ENCODE measurements around the gene ZSCAN22.
"Not testable (repeated sequence)": the region's sequence is repeated elsewhere in the genome, so short reads cannot be mapped to it uniquely, and the experiment has no call there.

Gene ZSCAN22

GRCh38 chr19:58300620-58301019 lies 26.2 kb upstream of the ZSCAN22 start:
- TF ChIP-seq POLR2AphosphoS5 (IDR thresholded peaks at IDR 0.05; ENCODE audit: low read depth, low read length): no peak
- no peak for TF ChIP-seq TAF1 (IDR thresholded peaks at IDR 0.05; ENCODE audit: borderline replicate concordance, low read depth, low read length)
- no peak for DNase-seq (ENCODE audit: insufficient read length)
- no peak for FAIRE-seq

GRCh38 chr19:58304255-58304654 lies 22.5 kb upstream of the ZSCAN22 start:
- FAIRE-seq (peak; percentile 24), DNase-seq (ENCODE audit: insufficient read length) (no peak)
- TF ChIP-seq POLR2AphosphoS5 (IDR thresholded peaks at IDR 0.05; ENCODE audit: low read depth, low read length) (no peak), TAF1 (IDR thresholded peaks at IDR 0.05; ENCODE audit: borderline replicate concordance, low read depth, low read length) (no peak), POLR2A (IDR thresholded peaks at IDR 0.05; ENCODE audit: low read depth, low read length) (no peak)

GRCh38 chr19:58304748-58305064 lies 22.1 kb upstream of the ZSCAN22 start:
- FAIRE-seq (no peak), DNase-seq (ENCODE audit: insufficient read length) (no peak)
- TF ChIP-seq POLR2A (IDR thresholded peaks at IDR 0.05; ENCODE audit: low read depth, low read length) (no peak), POLR2AphosphoS5 (IDR thresholded peaks at IDR 0.05; ENCODE audit: low read depth, low read length) (no peak), TAF1 (IDR thresholded peaks at IDR 0.05; ENCODE audit: borderline replicate concordance, low read depth, low read length) (no peak)

- DNase-seq (ENCODE audit: insufficient read length) (peak; percentile 93), FAIRE-seq (peak; percentile 99)
- peak; percentile 98 for TF ChIP-seq POLR2A (IDR thresholded peaks at IDR 0.05; ENCODE audit: low read depth, low read length)
- TF ChIP-seq POLR2AphosphoS5 (IDR thresholded peaks at IDR 0.05; ENCODE audit: low read depth, low read length): peak; percentile 97
- TF ChIP-seq TAF1 (IDR thresholded peaks at IDR 0.05; ENCODE audit: borderline replicate concordance, low read depth, low read length): peak; percentile 95
These were observed 21.5 kb upstream of the ZSCAN22 start, which contains the start of gene ERVK3-1 for GRCh38 chr19:58305065-58305931. ERVK3-1 (plus strand) TSS chr19:58305377; CDS start chr19:58312169, 6,792 bp downstream.

- DNase-seq (ENCODE audit: insufficient read length) (no peak), FAIRE-seq (no peak)
- no peak for TF ChIP-seq POLR2AphosphoS5 (IDR thresholded peaks at IDR 0.05; ENCODE audit: low read depth, low read length)
- no peak for TF ChIP-seq TAF1 (IDR thresholded peaks at IDR 0.05; ENCODE audit: borderline replicate concordance, low read depth, low read length)
- TF ChIP-seq POLR2A (IDR thresholded peaks at IDR 0.05; ENCODE audit: low read depth, low read length): no peak
These were observed 20.9 kb upstream of the ZSCAN22 start for GRCh38 chr19:58305932-58306323.

- TF ChIP-seq POLR2A (IDR thresholded peaks at IDR 0.05; ENCODE audit: low read depth, low read length) (no peak), TAF1 (IDR thresholded peaks at IDR 0.05; ENCODE audit: borderline replicate concordance, low read depth, low read length) (no peak), POLR2AphosphoS5 (IDR thresholded peaks at IDR 0.05; ENCODE audit: low read depth, low read length) (no peak)
- no peak for FAIRE-seq
- no peak for DNase-seq (ENCODE audit: insufficient read length)
These were observed 19.1 kb upstream of the ZSCAN22 start for GRCh38 chr19:58307736-58308135.

- DNase-seq (ENCODE audit: insufficient read length); FAIRE-seq: not testable (repeated sequence)
These were observed 16.1 kb upstream of the ZSCAN22 start for GRCh38 chr19:58310685-58311084.

GRCh38 chr19:58311345-58311865 lies 15.4 kb upstream of the ZSCAN22 start:
- FAIRE-seq (no peak), DNase-seq (ENCODE audit: insufficient read length) (no peak)
- no peak for TF ChIP-seq POLR2A (IDR thresholded peaks at IDR 0.05; ENCODE audit: low read depth, low read length)
- no peak for TF ChIP-seq POLR2AphosphoS5 (IDR thresholded peaks at IDR 0.05; ENCODE audit: low read depth, low read length)
- TF ChIP-seq TAF1 (IDR thresholded peaks at IDR 0.05; ENCODE audit: borderline replicate concordance, low read depth, low read length): no peak

GRCh38 chr19:58315580-58315979 lies 11.2 kb upstream of the ZSCAN22 start:
- TF ChIP-seq POLR2A (IDR thresholded peaks at IDR 0.05; ENCODE audit: low read depth, low read length): 0 out of 2 replicates have a peak, but pooled peaks have one; percentile 6
- TF ChIP-seq POLR2AphosphoS5 (IDR thresholded peaks at IDR 0.05; ENCODE audit: low read depth, low read length): no peak
- DNase-seq (ENCODE audit: insufficient read length): no peak
- no peak for FAIRE-seq

- DNase-seq (ENCODE audit: insufficient read length) (no peak), FAIRE-seq (no peak)
- TF ChIP-seq POLR2A (IDR thresholded peaks at IDR 0.05; ENCODE audit: low read depth, low read length): no peak
- no peak for TF ChIP-seq POLR2AphosphoS5 (IDR thresholded peaks at IDR 0.05; ENCODE audit: low read depth, low read length)
- TF ChIP-seq TAF1 (IDR thresholded peaks at IDR 0.05; ENCODE audit: borderline replicate concordance, low read depth, low read length): no peak
These were observed 9.2 kb upstream of the ZSCAN22 start for GRCh38 chr19:58317476-58318072.

GRCh38 chr19:58318297-58318696 lies 8.5 kb upstream of the ZSCAN22 start:
- no peak for TF ChIP-seq TAF1 (IDR thresholded peaks at IDR 0.05; ENCODE audit: borderline replicate concordance, low read depth, low read length)
- TF ChIP-seq POLR2A (IDR thresholded peaks at IDR 0.05; ENCODE audit: low read depth, low read length): no peak
- TF ChIP-seq POLR2AphosphoS5 (IDR thresholded peaks at IDR 0.05; ENCODE audit: low read depth, low read length): no peak
- DNase-seq (ENCODE audit: insufficient read length) (no peak), FAIRE-seq (no peak)

GRCh38 chr19:58319241-58319640 lies 7.6 kb upstream of the ZSCAN22 start:
- FAIRE-seq (no peak), DNase-seq (ENCODE audit: insufficient read length) (no peak)

More at GRCh38 chr19:58319241-58319640, 7.6 kb upstream of the ZSCAN22 start:
- TF ChIP-seq TAF1 (IDR thresholded peaks at IDR 0.05; ENCODE audit: borderline replicate concordance, low read depth, low read length) (no peak), POLR2A (IDR thresholded peaks at IDR 0.05; ENCODE audit: low read depth, low read length) (no peak), POLR2AphosphoS5 (IDR thresholded peaks at IDR 0.05; ENCODE audit: low read depth, low read length) (no peak)

All from GM12892 (cell line).